GM13976 (cell line): Measurements from ENCODE around the gene APOL2.
"Not testable (repeated sequence)": the region's sequence is repeated elsewhere in the genome, so short reads cannot be mapped to it uniquely, and the experiment has no call there.

Experiments used
- DNase-seq: peaks from one replicate; pipeline ENCODE4 v3.0.0; 2012; ENCODE audit warnings: low spot score
- CTCF ChIP-seq: IDR thresholded peaks from 2 replicates; pipeline ENCODE4 v1.5.1; 2012; ENCODE audit warnings: borderline replicate concordance, mild to moderate bottlenecking; ENCODE audit not compliant: insufficient read depth; ENCODE audit errors: extremely low read depth, missing control alignments, control extremely low read depth
- in situ Hi-C: fragments of 300-500 bp; cut with MboI; formaldehyde crosslinking; loops from one replicate; pipeline ENCODE4 v1.12.0; 2022; ENCODE audit warnings: low sequenced_read_pairs, mixed read lengths, inconsistent platforms; ENCODE audit not compliant: unreplicated experiment

Gene APOL2

GRCh38 chr22:36228944-36229343 is 10.4 kb downstream of the APOL2 start:
- in situ Hi-C loops = no loop called here
- no peak for DNase-seq
- TF ChIP-seq CTCF = no peak

GRCh38 chr22:36228369-36228768 is 11.0 kb downstream of the APOL2 start:
- DNase-seq, in situ Hi-C loops: not testable (repeated sequence)

GRCh38 chr22:36227806-36228205 is 11.5 kb downstream of the APOL2 start:
- in situ Hi-C loops = no loop called here
- no peak for TF ChIP-seq CTCF
- DNase-seq = no peak

GRCh38 chr22:36227396-36227795 is 11.9 kb downstream of the APOL2 start:
- in situ Hi-C loops = no loop called here
- TF ChIP-seq CTCF = no peak
- no peak for DNase-seq

- no peak for DNase-seq
- in situ Hi-C loops = no loop called here
- no peak for TF ChIP-seq CTCF
Observed at GRCh38 chr22:36226189-36226588, 13.1 kb downstream of the APOL2 start.

GRCh38 chr22:36225333-36225922 is 13.9 kb downstream of the APOL2 start:
- DNase-seq = no peak
- in situ Hi-C loops = no loop called here
- TF ChIP-seq CTCF = no peak

GRCh38 chr22:36224245-36224644 is 15.1 kb downstream of the APOL2 start:
- TF ChIP-seq CTCF = no peak
- in situ Hi-C loops = no loop called here
- DNase-seq = no peak

GRCh38 chr22:36223504-36223903 is 15.8 kb downstream of the APOL2 start:
- no peak for TF ChIP-seq CTCF
- in situ Hi-C loops = no loop called here
- DNase-seq = no peak
